Skeletal muscle tissue (tissue), 4 donors: ENCODE measurements around the gene TIAM1. TPM values are rescaled to one million over a fixed set of nuclear protein-coding genes. Genes with fewer than 3 reads are reported as not detected.

Experiments
- H3K27ac ChIP-seq: one replicate; pipeline ENCODE4 v1.7.0; 2013; ENCODE audit warnings: mild to moderate bottlenecking, low read depth, low read length, inconsistent platforms
- H3K27me3 ChIP-seq, 3 donors: one replicate each; pipeline ENCODE4 v1.7.0; 2013; ENCODE audit warnings: low read length in 3 of 3; ENCODE audit not compliant: control insufficient read depth in 3 of 3, insufficient read depth in 3 of 3
- H3K36me3 ChIP-seq, 3 donors: one replicate each; pipeline ENCODE4 v1.7.0; 2013; ENCODE audit warnings: low read length in 3 of 3; ENCODE audit not compliant: control insufficient read depth in 3 of 3, insufficient read depth in 3 of 3
- H3K4me1 ChIP-seq, 3 donors: one replicate each; pipeline ENCODE4 v1.7.0; 2013; ENCODE audit warnings: low read length in 3 of 3, mild to moderate bottlenecking in 3 of 3; ENCODE audit not compliant: control insufficient read depth in 3 of 3, insufficient read depth in 3 of 3
- H3K4me3 ChIP-seq, 3 donors: one replicate each; pipeline ENCODE4 v1.7.0; 2013; ENCODE audit warnings: low read length in 3 of 3
- H3K9ac ChIP-seq, 3 donors: one replicate each; pipeline ENCODE4 v1.7.0; 2013; ENCODE audit warnings: low read length in 3 of 3, mild to moderate bottlenecking in 3 of 3, moderate library complexity in 2 of 3, low read depth in 1 of 3
- H3K9me3 ChIP-seq, 3 donors: one replicate each; pipeline ENCODE4 v1.7.0; 2013; ENCODE audit warnings: low read length in 3 of 3; ENCODE audit not compliant: control insufficient read depth in 3 of 3
- total RNA-seq: library from RNA; depleted of rRNA; stranded (reverse); fragments of >200 nt; gene quantifications from one replicate; pipeline ENCODE4 v1.2.3, GENCODE V29; 2014
- donor health status: Osteomylitis.

TIAM1 gene
- total RNA-seq, 1 donor from 2014 or later: 24.5 TPM

DNA sequence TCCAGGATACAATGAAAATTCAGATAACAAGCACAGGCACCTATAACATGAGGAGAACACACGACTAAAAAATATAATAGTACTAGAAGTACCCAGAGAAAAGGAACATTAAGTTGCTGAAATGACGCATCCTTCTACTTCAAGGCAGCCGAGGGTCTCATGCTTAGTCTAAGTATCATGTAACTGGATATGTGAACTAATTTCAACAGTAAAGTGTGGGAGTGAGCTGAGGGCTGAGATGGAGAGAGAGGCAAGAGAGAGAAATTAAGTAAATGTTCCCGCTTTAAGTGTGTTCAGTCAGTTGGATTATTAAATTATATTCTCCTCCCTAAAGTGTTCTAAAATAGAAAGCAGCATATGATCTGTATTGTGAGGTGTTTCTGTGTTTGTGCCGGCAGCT, 153.5 kb downstream of the TIAM1 start:
- Histone ChIP-seq H3K9me3 (no peaks in the 10 kb centered on the region), H3K27ac (no peak overlapping the region), H3K4me3 (no peak overlapping the region), H3K36me3 (no peaks in the 10 kb centered on the region), H3K9ac (no peak overlapping the region), H3K27me3 (no peaks in the 10 kb centered on the region), H3K4me1 (no peaks in the 10 kb centered on the region)

DNA sequence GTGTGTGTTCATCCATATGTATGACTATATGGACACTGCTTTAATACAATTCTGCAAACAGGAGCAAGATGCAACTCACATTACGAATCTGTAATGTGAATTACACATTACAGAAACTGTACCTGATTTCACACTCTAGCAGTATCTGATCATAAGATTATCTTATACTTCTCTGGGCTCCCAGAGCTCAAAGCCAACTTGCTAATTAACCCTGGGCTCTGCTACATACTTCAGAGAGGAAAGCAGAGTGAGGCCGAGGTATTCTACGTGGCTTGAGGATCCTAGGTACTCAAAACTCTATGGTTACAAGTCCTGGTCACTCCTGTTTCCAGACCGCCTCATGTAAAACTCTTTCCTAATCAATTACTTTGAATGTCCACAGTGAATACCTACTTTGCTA, 156.6 kb downstream of the TIAM1 start:
- Histone ChIP-seq H3K4me1 (no peaks in the 10 kb centered on the region), H3K27ac (no peak overlapping the region), H3K27me3 (no peaks in the 10 kb centered on the region), H3K9me3 (no peaks in the 10 kb centered on the region), H3K9ac (no peak overlapping the region), H3K4me3 (no peak overlapping the region), H3K36me3 (no peaks in the 10 kb centered on the region)

DNA sequence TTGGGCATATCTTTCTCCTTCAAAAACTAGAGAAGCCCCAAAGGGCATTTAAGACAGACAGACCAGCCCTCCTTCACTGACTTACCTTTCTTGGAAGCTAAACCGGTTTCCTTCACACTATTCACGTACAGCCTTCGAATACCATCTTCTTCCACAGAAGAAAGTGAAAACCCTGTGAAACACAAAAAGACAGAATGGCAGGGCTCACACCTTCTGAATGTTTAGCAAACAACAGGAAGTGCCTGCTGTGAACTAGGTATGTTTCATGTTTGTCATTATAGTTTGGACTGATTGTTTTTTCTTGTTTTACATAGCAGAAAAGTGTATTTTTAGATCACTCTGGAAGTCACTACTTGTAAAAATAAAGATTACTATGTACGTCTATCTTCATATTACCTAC, 157.1 kb downstream of the TIAM1 start:
- Histone ChIP-seq H3K27me3 (no peaks in the 10 kb centered on the region), H3K4me1 (no peaks in the 10 kb centered on the region), H3K9me3 (no peaks in the 10 kb centered on the region), H3K4me3 (no peak overlapping the region), H3K9ac (no peak overlapping the region), H3K27ac (no peak overlapping the region), H3K36me3 (no peaks in the 10 kb centered on the region)

DNA sequence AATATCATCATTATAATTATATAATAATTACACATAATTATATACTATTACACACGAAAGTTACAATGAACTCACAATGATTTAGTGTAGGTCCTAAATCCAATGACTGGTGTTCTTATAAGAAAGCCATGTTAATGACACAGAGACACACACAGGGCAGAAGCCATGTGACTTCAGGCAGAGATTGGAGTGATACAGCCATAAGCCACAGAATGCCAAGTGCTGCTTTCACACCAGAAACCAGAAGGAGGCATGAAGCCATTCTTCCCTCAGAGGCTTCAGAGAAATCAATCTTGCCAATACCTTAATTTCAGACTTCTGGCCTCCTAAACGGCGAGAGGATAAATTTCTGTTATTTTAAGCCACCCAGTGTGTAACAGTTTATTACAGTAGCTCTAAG, 158.4 kb downstream of the TIAM1 start:
- H3K27ac ChIP-seq: no peak overlapping the region
- H3K4me1 ChIP-seq: no peaks in the 10 kb centered on the region
- no peaks in the 10 kb centered on the region for H3K9me3 ChIP-seq
- H3K36me3 ChIP-seq: no peaks in the 10 kb centered on the region
- no peak overlapping the region for H3K4me3 ChIP-seq
- H3K27me3 ChIP-seq: no peaks in the 10 kb centered on the region
- no peak overlapping the region for H3K9ac ChIP-seq

DNA sequence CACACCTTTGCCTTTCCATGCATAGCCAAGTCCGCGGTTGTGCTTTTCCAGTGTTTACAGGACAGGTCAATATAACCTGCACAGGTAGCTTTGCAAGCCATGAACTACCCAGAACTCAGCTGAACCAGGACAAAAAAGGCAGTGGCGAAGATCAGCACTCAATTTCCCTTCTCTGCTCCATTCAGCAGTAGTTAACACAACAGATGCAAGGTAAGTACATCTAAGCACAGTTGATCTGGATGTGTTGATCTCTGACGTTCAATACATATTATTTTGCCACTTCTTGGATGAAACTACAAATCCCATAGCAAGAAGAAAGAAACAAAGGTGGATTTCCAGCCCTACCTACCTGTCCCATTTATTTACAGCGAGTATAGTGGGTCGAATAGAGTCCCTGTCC, 159.2 kb downstream of the TIAM1 start:
- Histone ChIP-seq H3K27me3 (no peaks in the 10 kb centered on the region), H3K36me3 (no peaks in the 10 kb centered on the region), H3K27ac (no peak overlapping the region), H3K9ac (no peak overlapping the region), H3K4me1 (no peaks in the 10 kb centered on the region), H3K4me3 (no peak overlapping the region), H3K9me3 (no peaks in the 10 kb centered on the region)

DNA sequence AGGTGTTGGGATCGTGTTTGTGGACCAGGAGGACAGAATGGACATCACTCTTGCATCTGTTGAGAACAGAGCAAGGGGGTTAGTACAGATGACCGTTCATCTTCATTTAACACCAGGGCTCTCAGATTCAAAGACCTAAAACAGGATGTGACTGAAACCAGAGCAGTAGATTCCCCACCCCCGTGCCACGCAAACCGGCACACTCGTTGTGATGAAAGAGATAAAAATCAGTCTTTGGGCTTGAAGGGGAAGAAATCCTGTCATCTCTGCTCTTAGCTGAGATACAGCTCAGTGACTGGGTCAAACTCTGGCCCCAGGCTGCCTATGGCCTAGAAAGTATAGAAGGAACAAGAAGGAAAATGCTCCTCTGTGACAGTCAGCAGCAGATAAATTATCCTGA, 159.6 kb downstream of the TIAM1 start:
- no peak overlapping the region for H3K27ac ChIP-seq
- no peaks in the 10 kb centered on the region for H3K4me1 ChIP-seq
- no peak overlapping the region for H3K9ac ChIP-seq
- no peak overlapping the region for H3K4me3 ChIP-seq
- no peaks in the 10 kb centered on the region for H3K27me3 ChIP-seq
- no peaks in the 10 kb centered on the region for H3K36me3 ChIP-seq
- no peaks in the 10 kb centered on the region for H3K9me3 ChIP-seq

DNA sequence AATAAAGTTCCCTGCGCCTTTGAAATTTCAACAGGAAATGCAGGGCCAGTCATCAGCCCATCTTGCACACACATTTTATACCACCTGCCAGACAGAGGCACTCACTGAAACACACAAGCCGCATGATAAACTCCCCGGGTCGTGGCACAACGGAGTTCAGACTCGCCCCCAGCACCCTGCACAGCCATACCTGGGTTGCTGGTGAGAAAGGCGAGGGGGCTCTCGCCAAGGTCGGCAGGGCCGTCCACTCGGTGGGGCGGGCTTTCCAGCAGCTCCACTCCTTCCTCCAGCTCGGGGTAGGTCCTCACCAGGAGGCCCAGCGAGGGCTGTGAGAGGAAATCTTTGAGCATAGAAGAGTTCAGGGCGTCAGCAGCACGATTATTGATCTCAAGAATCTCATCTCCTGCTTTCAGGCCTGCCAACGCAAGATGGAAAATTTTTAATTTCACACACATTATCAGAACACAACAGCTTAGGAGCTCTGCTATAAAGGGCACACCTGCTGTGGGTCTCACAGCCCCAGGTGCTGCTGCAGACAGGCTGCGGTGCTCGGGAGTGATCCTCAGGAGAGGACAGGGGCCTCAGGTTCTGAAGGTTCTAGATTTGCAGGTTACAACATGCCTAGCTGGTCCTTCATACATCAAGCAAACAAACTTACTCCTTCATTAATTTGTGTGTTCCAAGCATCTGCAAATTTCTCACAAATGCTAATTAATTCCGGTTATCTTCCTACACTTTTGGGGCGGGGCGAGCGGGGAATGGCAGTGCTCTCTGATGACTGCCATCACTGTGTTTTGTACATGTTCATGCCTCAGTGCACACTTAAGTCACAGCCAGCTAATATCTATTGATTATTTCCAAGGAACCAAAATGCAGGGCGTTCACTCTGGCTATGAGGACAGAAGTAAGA, 161.6 kb downstream of the TIAM1 start:
- Histone ChIP-seq H3K4me1 (no peaks in the 10 kb centered on the region), H3K4me3 (no peak overlapping the region), H3K27me3 (no peaks in the 10 kb centered on the region), H3K27ac (no peak overlapping the region), H3K9me3 (no peaks in the 10 kb centered on the region), H3K9ac (no peak overlapping the region), H3K36me3 (no peaks in the 10 kb centered on the region)

DNA sequence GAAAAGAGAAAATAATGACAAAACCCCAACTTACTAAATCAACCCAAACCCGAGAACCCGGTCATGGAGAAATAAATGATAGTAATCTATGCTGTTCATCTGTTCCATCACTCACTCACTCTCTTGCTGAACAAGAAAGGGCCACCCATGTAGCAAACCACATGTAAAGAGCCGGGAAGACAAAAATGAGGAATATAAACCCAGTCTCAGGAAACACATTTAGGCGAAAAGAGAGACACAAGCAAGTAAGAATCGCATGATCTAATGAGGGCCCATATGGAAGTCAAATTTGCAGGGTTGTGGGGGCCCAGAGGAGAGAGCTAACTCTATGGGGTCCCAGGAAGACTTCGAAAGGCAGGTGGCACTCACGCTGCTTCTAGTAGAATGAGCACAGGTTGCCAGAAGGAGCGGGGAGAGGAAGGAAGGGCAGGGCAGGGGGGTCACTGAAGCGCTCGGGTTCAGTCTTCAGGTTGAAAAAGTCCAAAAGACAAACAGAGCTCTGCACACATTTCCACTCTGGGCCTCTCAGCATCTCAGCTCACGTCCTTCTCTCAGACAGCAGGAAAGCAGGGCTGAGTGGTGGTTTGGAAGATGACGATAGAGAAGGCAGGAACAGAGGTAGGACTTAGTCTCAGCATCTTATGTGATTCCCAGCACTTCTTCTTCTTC, 162.8 kb downstream of the TIAM1 start:
- H3K4me3 ChIP-seq: no peak overlapping the region
- H3K9ac ChIP-seq: no peak overlapping the region

DNA sequence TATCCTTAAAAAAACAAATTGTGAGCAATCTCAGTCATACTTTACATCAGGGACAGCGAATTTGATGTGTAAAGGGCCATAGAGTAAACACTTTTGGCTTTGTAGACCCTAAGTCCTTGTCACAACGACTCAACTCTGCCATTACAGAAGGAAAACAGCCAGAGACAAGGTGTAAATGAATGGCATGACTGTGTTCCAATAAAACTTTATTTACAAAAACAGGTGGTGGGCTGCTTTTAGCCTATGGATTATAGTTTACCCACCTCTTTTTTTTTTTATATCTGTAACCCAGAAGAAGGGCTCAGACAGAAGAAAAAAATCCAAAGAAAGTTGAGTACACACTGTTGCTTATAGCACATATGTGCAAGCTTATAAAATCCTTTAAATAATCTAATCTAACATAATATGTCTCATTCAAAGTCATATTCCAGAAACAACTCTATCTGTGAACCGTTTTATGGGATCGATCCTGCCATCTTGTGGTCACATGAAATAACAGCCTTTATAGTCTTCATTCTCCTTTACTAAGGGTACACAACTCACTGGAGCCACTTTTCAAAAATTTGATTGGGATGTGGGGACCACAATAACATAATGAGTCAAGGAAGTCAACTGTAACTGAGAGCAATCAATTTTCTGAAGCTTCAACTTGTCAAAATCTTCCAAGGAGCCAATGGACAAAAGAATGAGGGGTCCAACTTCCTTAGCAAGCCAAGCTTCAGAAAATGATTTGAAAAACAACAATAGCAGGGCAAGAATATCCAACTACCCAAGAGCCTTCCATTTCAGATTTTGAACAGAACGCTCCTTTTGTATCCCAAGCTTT, 163.6 kb downstream of the TIAM1 start:
- no peaks in the 10 kb centered on the region for H3K9me3 ChIP-seq
- H3K27me3 ChIP-seq: no peaks in the 10 kb centered on the region
- H3K4me1 ChIP-seq: no peaks in the 10 kb centered on the region
- no peak overlapping the region for H3K4me3 ChIP-seq
- H3K36me3 ChIP-seq: no peaks in the 10 kb centered on the region
- no peak overlapping the region for H3K27ac ChIP-seq
- no peak overlapping the region for H3K9ac ChIP-seq

More for the DNA sequence above, 162.8 kb downstream of the TIAM1 start:
- Histone ChIP-seq H3K27me3 (no peaks in the 10 kb centered on the region), H3K9me3 (no peaks in the 10 kb centered on the region), H3K4me1 (no peaks in the 10 kb centered on the region), H3K27ac (no peak overlapping the region), H3K36me3 (no peaks in the 10 kb centered on the region)

DNA sequence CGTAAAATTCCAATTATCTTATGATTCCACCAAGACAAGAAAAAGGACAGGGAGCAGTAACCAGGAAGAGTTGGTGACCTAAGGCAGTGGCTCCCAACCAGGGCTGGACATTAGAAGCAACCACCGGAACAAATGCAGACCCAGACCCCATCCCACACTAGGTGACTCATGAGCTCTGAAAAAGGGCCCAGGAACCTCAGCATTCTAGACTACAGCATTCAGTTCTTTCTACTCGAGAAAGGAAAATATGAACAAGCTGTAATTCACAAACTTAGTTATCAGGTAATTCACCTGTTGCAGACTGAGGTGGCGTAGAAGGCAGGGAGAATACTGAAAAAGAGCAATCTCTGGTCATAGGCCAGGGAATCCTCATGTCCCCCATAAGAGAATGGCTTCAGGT, 167.3 kb downstream of the TIAM1 start:
- no peaks in the 10 kb centered on the region for H3K27me3 ChIP-seq
- H3K27ac ChIP-seq: no peak overlapping the region
- H3K9ac ChIP-seq: no peak overlapping the region
- peaks cover 0 to 5% (median 0%) of the 10 kb centered on the region in 3 donors for H3K4me1 ChIP-seq
- no peaks in the 10 kb centered on the region for H3K36me3 ChIP-seq
- H3K9me3 ChIP-seq: no peaks in the 10 kb centered on the region
- no peak overlapping the region for H3K4me3 ChIP-seq
